ENCODE data around the gene BMP4.
"Not testable (repeated sequence)": the region's sequence is repeated elsewhere in the genome, so short reads cannot be mapped to it uniquely, and the experiment has no call there.

The BMP4 gene

GRCh38 chr14:53956427-53957201 is at the start of gene BMP4:
TSS of gene BMP4 (minus strand) at chr14:53956825. CDS start at chr14:53952222, 4,603 bp downstream.
- no peak for DNase-seq (ENCODE audit: low read depth in 2 of 2)

GRCh38 chr14:54003064-54003463 is 46.4 kb upstream of the BMP4 start:
- DNase-seq (ENCODE audit: low read depth in 2 of 2) = no peak

GRCh38 chr14:54002653-54003052 is 46.0 kb upstream of the BMP4 start:
- DNase-seq (ENCODE audit: low read depth in 2 of 2) = no peak

GRCh38 chr14:54001189-54001878 is 44.7 kb upstream of the BMP4 start:
- no peak for DNase-seq (ENCODE audit: low read depth in 2 of 2)

GRCh38 chr14:54000341-54000811 is 43.8 kb upstream of the BMP4 start:
- no peak for DNase-seq (ENCODE audit: low read depth in 2 of 2)

- no peak for DNase-seq (ENCODE audit: low read depth in 2 of 2)
These were observed 42.5 kb upstream of the BMP4 start for GRCh38 chr14:53999061-53999488.

- DNase-seq (ENCODE audit: low read depth in 2 of 2) = no peak
These were observed 39.4 kb upstream of the BMP4 start for GRCh38 chr14:53996041-53996440.

- no peak for DNase-seq (ENCODE audit: low read depth in 2 of 2)
These were observed 37.4 kb upstream of the BMP4 start for GRCh38 chr14:53993920-53994607.

GRCh38 chr14:53990978-53991377 is 34.4 kb upstream of the BMP4 start:
- no peak for DNase-seq (ENCODE audit: low read depth in 2 of 2)

GRCh38 chr14:53986718-53987117 is 30.1 kb upstream of the BMP4 start:
- DNase-seq (ENCODE audit: low read depth in 2 of 2) = not testable (repeated sequence)

GRCh38 chr14:53984958-53985357 is 28.3 kb upstream of the BMP4 start:
- DNase-seq (ENCODE audit: low read depth in 2 of 2) = not testable (repeated sequence)

- no peak for DNase-seq (ENCODE audit: low read depth in 2 of 2)
These were observed 26.5 kb upstream of the BMP4 start for GRCh38 chr14:53983112-53983511.

- no peak for DNase-seq (ENCODE audit: low read depth in 2 of 2)
These were observed 25.9 kb upstream of the BMP4 start for GRCh38 chr14:53982546-53982945.

- no peak for DNase-seq (ENCODE audit: low read depth in 2 of 2)
These were observed 23.4 kb upstream of the BMP4 start for GRCh38 chr14:53979747-53980642.

- DNase-seq (ENCODE audit: low read depth in 2 of 2) = no peak
These were observed 22.6 kb upstream of the BMP4 start for GRCh38 chr14:53979113-53979681.

GRCh38 chr14:53978194-53978593 is 21.6 kb upstream of the BMP4 start:
- DNase-seq (ENCODE audit: low read depth in 2 of 2) = no peak

- no peak for DNase-seq (ENCODE audit: low read depth in 2 of 2)
These were observed 18.8 kb upstream of the BMP4 start for GRCh38 chr14:53975444-53975843.

- DNase-seq (ENCODE audit: low read depth in 2 of 2) = no peak
These were observed 14.9 kb upstream of the BMP4 start for GRCh38 chr14:53971521-53971920.

GRCh38 chr14:53969326-53969725 is 12.7 kb upstream of the BMP4 start:
- no peak for DNase-seq (ENCODE audit: low read depth in 2 of 2)

- DNase-seq (ENCODE audit: low read depth in 2 of 2) = no peak
These were observed 12.1 kb upstream of the BMP4 start for GRCh38 chr14:53968726-53969125.

- DNase-seq (ENCODE audit: low read depth in 2 of 2) = no peak
These were observed 11.0 kb upstream of the BMP4 start for GRCh38 chr14:53967606-53968005.
